MM.1S (cell line): ENCODE measurements around the gene PRSS21.

Source experiments
- DNase-seq: peaks from one replicate; pipeline ENCODE4 v3.0.0-alpha.2; 2015
- H2AFZ ChIP-seq: fragments of 300-600 bp; sonication (generic); 2 replicates; pipeline ENCODE4 v1.6.0; 2016; ENCODE audit warnings: antibody characterized with exemption, low read length
- H3F3A ChIP-seq: fragments of 300-600 bp; sonication (generic); 2 replicates; pipeline ENCODE4 v1.6.1; 2016; ENCODE audit warnings: mild to moderate bottlenecking, antibody characterized with exemption, low read length, moderate library complexity, mixed read lengths; ENCODE audit not compliant: insufficient read depth
- H3K27ac ChIP-seq: fragments of 300-600 bp; sonication (generic); 2 replicates; pipeline ENCODE4 v1.5.1; 2016; ENCODE audit warnings: mild to moderate bottlenecking, low read length
- H3K27me3 ChIP-seq: fragments of 300-600 bp; sonication (generic); replicated peaks from 2 replicates; pipeline ENCODE4 v1.6.0; 2016; ENCODE audit warnings: low read length; ENCODE audit not compliant: insufficient read depth
- H3K36me3 ChIP-seq: fragments of 300-600 bp; sonication (generic); replicated peaks from 2 replicates; pipeline ENCODE4 v1.6.1; 2016; ENCODE audit warnings: mild to moderate bottlenecking, low read length, mixed read lengths; ENCODE audit not compliant: insufficient read depth
- H3K4me1 ChIP-seq: fragments of 300-600 bp; sonication (generic); 2 replicates; pipeline ENCODE4 v1.6.1; 2016; ENCODE audit warnings: low read length, mixed read lengths
- H3K4me2 ChIP-seq: fragments of 300-600 bp; sonication (generic); 2 replicates; pipeline ENCODE4 v1.6.0; 2016; ENCODE audit warnings: low read depth, low read length
- H3K4me3 ChIP-seq: fragments of 300-600 bp; sonication (generic); 2 replicates; pipeline ENCODE4 v1.5.1; 2016; ENCODE audit warnings: low read length, mixed read lengths
- H3K79me2 ChIP-seq: fragments of 300-600 bp; sonication (generic); 2 replicates; pipeline ENCODE4 v1.6.1; 2016; ENCODE audit warnings: mixed run types, low read length, mixed read lengths
- H3K9ac ChIP-seq: fragments of 300-600 bp; sonication (generic); 2 replicates; pipeline ENCODE4 v1.6.1; 2016; ENCODE audit warnings: low read length, mixed read lengths
- H3K9me2 ChIP-seq: fragments of 300-600 bp; sonication (generic); replicated peaks from 2 replicates; pipeline ENCODE4 v1.6.1; 2016; ENCODE audit warnings: mild to moderate bottlenecking, low read length, mixed read lengths; ENCODE audit not compliant: insufficient read depth
- H3K9me3 ChIP-seq: fragments of 300-600 bp; sonication (generic); replicated peaks from 2 replicates; pipeline ENCODE4 v1.6.1; 2016; ENCODE audit warnings: mild to moderate bottlenecking, low read length, mixed read lengths; ENCODE audit not compliant: insufficient read depth
- H4K20me1 ChIP-seq: fragments of 300-600 bp; sonication (generic); 2 replicates; pipeline ENCODE4 v1.6.1; 2016; ENCODE audit warnings: mild to moderate bottlenecking, low read length, moderate library complexity, mixed read lengths; ENCODE audit not compliant: insufficient read depth
- EZH2 ChIP-seq: fragments of 300-600 bp; sonication (generic); optimal IDR thresholded peaks from 2 replicates; pipeline ENCODE3; 2017; ENCODE audit warnings: low read depth, mild to moderate bottlenecking, antibody characterized with exemption, low read length, mixed read lengths
- EZH2phosphoT487 ChIP-seq: fragments of 300-600 bp; sonication (generic); IDR thresholded peaks from 2 replicates; pipeline ENCODE4 v1.6.1; 2018; ENCODE audit warnings: antibody characterized with exemption, low read length
- TF ChIP-seq, protein P1 (sequence below): fragments of 300-600 bp; sonication (generic); IDR thresholded peaks from 2 replicates; pipeline ENCODE4 v1.5.1; 2016; ENCODE audit warnings: antibody characterized with exemption, low read length, mixed read lengths

PRSS21 gene

GRCh38 chr16:2787961-2788360, 29.1 kb upstream of the PRSS21 start:
- Histone ChIP-seq H3K36me3 (no peaks in the 10 kb centered on the region), H3K79me2 (no peaks in the 10 kb centered on the region), H3K9me2 (no peaks in the 10 kb centered on the region), H3K4me1 (no peaks in the 10 kb centered on the region), H3K27ac (no peak overlapping the region), H3K27me3 (peaks cover 82% of the 10 kb centered on the region), H3K9ac (no peak overlapping the region), H2AFZ (no peak overlapping the region), H4K20me1 (no peaks in the 10 kb centered on the region), H3F3A (no peaks in the 10 kb centered on the region), H3K4me3 (no peak overlapping the region), H3K4me2 (no peak overlapping the region), H3K9me3 (no peaks in the 10 kb centered on the region)
- no peak for DNase-seq
- no peak for TF ChIP-seq EZH2
- no peak for TF ChIP-seq EZH2phosphoT487
- TF ChIP-seq, protein P1, sequence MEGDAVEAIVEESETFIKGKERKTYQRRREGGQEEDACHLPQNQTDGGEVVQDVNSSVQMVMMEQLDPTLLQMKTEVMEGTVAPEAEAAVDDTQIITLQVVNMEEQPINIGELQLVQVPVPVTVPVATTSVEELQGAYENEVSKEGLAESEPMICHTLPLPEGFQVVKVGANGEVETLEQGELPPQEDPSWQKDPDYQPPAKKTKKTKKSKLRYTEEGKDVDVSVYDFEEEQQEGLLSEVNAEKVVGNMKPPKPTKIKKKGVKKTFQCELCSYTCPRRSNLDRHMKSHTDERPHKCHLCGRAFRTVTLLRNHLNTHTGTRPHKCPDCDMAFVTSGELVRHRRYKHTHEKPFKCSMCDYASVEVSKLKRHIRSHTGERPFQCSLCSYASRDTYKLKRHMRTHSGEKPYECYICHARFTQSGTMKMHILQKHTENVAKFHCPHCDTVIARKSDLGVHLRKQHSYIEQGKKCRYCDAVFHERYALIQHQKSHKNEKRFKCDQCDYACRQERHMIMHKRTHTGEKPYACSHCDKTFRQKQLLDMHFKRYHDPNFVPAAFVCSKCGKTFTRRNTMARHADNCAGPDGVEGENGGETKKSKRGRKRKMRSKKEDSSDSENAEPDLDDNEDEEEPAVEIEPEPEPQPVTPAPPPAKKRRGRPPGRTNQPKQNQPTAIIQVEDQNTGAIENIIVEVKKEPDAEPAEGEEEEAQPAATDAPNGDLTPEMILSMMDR = no peak

- no peak overlapping the region for H2AFZ ChIP-seq
- H3K4me2 ChIP-seq = no peak overlapping the region
- no peak for DNase-seq
Measured at GRCh38 chr16:2790631-2791030, 26.4 kb upstream of the PRSS21 start.

DNA sequence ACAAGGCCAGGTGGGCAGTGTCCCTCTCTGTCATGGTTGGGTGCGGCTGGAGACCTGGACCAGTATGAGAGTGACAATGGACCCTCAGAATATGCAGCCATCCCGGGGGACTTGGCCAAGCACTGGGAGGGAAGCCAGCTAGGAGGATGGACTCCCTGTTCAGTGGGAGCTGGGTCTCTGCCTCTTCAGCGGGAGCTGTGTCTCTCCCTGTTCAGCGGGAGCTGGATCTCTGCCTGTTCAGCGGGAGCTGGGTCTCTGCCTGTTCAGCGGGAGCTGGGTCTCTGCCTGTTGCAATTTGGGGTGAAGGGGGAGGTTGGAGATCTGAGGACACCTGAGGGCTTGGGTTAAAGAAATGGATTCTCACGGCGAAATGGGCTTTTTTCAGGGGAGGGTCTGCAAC, 25.9 kb upstream of the PRSS21 start:
- Histone ChIP-seq H3K79me2 (no peaks in the 10 kb centered on the region), H3K9ac (no peak overlapping the region), H3K27ac (no peak overlapping the region), H3K4me3 (no peak overlapping the region), H3K27me3 (peaks cover 83% of the 10 kb centered on the region), H2AFZ (no peak overlapping the region), H3K36me3 (no peaks in the 10 kb centered on the region), H3K4me1 (peaks cover 3% of the 10 kb centered on the region; the same call in 1 of the 2 replicates), H3K4me2 (no peak overlapping the region), H3K9me3 (no peaks in the 10 kb centered on the region), H3K9me2 (no peaks in the 10 kb centered on the region), H3F3A (no peaks in the 10 kb centered on the region), H4K20me1 (no peaks in the 10 kb centered on the region)
- TF ChIP-seq, protein P1 = no peak
- no peak for TF ChIP-seq EZH2phosphoT487
- TF ChIP-seq EZH2 = no peak
- no peak for DNase-seq

More at GRCh38 chr16:2790631-2791030, 26.4 kb upstream of the PRSS21 start:
- H3K79me2 ChIP-seq = no peaks in the 10 kb centered on the region
- no peaks in the 10 kb centered on the region for H3F3A ChIP-seq
- H3K9me2 ChIP-seq = no peaks in the 10 kb centered on the region
- H3K9ac ChIP-seq = no peak overlapping the region
- H3K4me1 ChIP-seq = no peaks in the 10 kb centered on the region
- no peaks in the 10 kb centered on the region for H3K36me3 ChIP-seq
- no peak overlapping the region for H3K27ac ChIP-seq
- H4K20me1 ChIP-seq = no peaks in the 10 kb centered on the region
- peaks cover 83% of the 10 kb centered on the region for H3K27me3 ChIP-seq
- H3K4me3 ChIP-seq = no peak overlapping the region
- no peaks in the 10 kb centered on the region for H3K9me3 ChIP-seq
- TF ChIP-seq EZH2phosphoT487 (no peak), EZH2 (no peak)
- TF ChIP-seq, protein P1 = no peak
